GM12878 (cell line): ENCODE results near the gene CKAP5. TPM values are rescaled to one million over a fixed set of nuclear protein-coding genes. Genes with fewer than 3 reads are reported as not detected.

Source experiments
- ATAC-seq: fragments of 200-7000 bp; cut with Tn5 transposase; 3 replicates; pipeline ENCODE4 v1.9.1; 2020; ENCODE audit warnings: mild to moderate bottlenecking, moderate library complexity
- BruUV-seq: library from RNA; stranded (reverse); fragments of 400-500 nt; replicated peaks from 2 replicates; lab custom pipeline; 2021; lab: Mats Ljungman, UMichigan
- CTCF ChIA-PET: fragments of 300-600 bp; sonication (Branson Sonifier 250); formaldehyde crosslinking; extraction: SDS; loops from one replicate; lab custom pipeline; 2021; ENCODE audit warnings: inconsistent platforms; lab: Yijun Ruan, JAX
- POLR2A ChIA-PET: fragments of 350-600 bp; formaldehyde crosslinking; extraction: SDS; loops from one replicate; lab custom pipeline; 2021; ENCODE audit warnings: inconsistent platforms; lab: Charles Lee
- RAD21 ChIA-PET: fragments of 300-600 bp; sonication (Branson Sonifier 250); formaldehyde crosslinking; loops from one replicate; lab custom pipeline; 2023; ENCODE audit warnings: antibody characterized with exemption; ENCODE audit not compliant: unreplicated experiment; lab: Charles Lee
- SMC1A ChIA-PET: fragments of 300-600 bp; sonication (Branson Sonifier 250); formaldehyde crosslinking; loops from one replicate; lab custom pipeline; 2023; ENCODE audit not compliant: unreplicated experiment, uncharacterized antibody; lab: Charles Lee
- DNase-seq: peaks from one replicate; pipeline ENCODE4 v3.0.0-alpha.2; 2011; ENCODE audit warnings: low read depth, low spot score
- FAIRE-seq: peaks from 3 replicates; lab custom pipeline; 2011; peaks lifted over from hg19 to GRCh38; lab: Jason Lieb, UNC
- H2AFZ ChIP-seq: 2 replicates; pipeline ENCODE4 v1.6.0; 2011; ENCODE audit warnings: low read depth, low read length, control low read depth; ENCODE audit not compliant: control insufficient read depth
- H3K27ac ChIP-seq: 2 replicates; pipeline ENCODE4 v1.5.1; 2011; ENCODE audit warnings: control low read depth; ENCODE audit not compliant: control insufficient read depth, insufficient read depth
- H3K27me3 ChIP-seq, 2 experiments: replicated peaks in 1 of 2; 2 replicates each; pipeline versions ENCODE4 v1.6.0 to v1.6.1; 2011; ENCODE audit warnings: low read length in 1 of 2; ENCODE audit not compliant: control insufficient read depth in 2 of 2, insufficient read depth in 2 of 2
- H3K36me3 ChIP-seq, 2 experiments: 2 replicates each; pipeline ENCODE4 v1.5.1; 2011; ENCODE audit warnings: low read length in 1 of 2; ENCODE audit not compliant: control insufficient read depth in 2 of 2, insufficient read depth in 2 of 2
- H3K4me1 ChIP-seq: 2 replicates; pipeline ENCODE4 v1.6.1; 2011; ENCODE audit warnings: mild to moderate bottlenecking, low read length, moderate library complexity, mixed read lengths; ENCODE audit not compliant: control insufficient read depth, insufficient read depth
- H3K4me2 ChIP-seq: 2 replicates; pipeline ENCODE4 v1.6.0; 2011; ENCODE audit warnings: control low read depth; ENCODE audit not compliant: control insufficient read depth, insufficient read depth
- H3K4me3 ChIP-seq: fragments of 200-600 bp; sonication (generic); 2 replicates; pipeline ENCODE4 v1.5.1; 2016
- H3K79me2 ChIP-seq: 2 replicates; pipeline ENCODE4 v1.6.0; 2011; ENCODE audit warnings: low read length; ENCODE audit not compliant: control insufficient read depth, insufficient read depth
- H3K9ac ChIP-seq: 2 replicates; pipeline ENCODE4 v1.8.0; 2011; ENCODE audit warnings: low read length, control low read depth, mixed read lengths; ENCODE audit not compliant: control insufficient read depth, insufficient read depth
- H3K9me3 ChIP-seq: replicated peaks from 3 replicates; pipeline ENCODE4 v1.5.1; 2011; ENCODE audit warnings: mild to moderate bottlenecking, low read length; ENCODE audit not compliant: control insufficient read depth, insufficient read depth
- H4K20me1 ChIP-seq: 2 replicates; pipeline ENCODE4 v1.6.0; 2011; ENCODE audit not compliant: control insufficient read depth, insufficient read depth
- BCL11A ChIP-seq: IDR thresholded peaks from 2 replicates; pipeline ENCODE4 v1.6.1; 2011; ENCODE audit warnings: low read depth, low read length
- BCLAF1 ChIP-seq: fragments of 450-650 bp; IDR thresholded peaks from 2 replicates; pipeline ENCODE4 v1.6.1; 2017; ENCODE audit warnings: antibody characterized with exemption, mild to moderate bottlenecking, moderate library complexity
- CHD1 ChIP-seq: IDR thresholded peaks from 2 replicates; pipeline ENCODE4 v1.6.1; 2012; ENCODE audit warnings: low read depth, low read length, improper control_type of control experiment
- GATAD2B ChIP-seq: fragments of 450-650 bp; conservative IDR thresholded peaks from 2 replicates; pipeline ENCODE4 v1.6.1; 2017; ENCODE audit warnings: low read depth, mild to moderate bottlenecking, moderate library complexity
- HCFC1 ChIP-seq: fragments of 150-350 bp; IDR thresholded peaks from 2 replicates; pipeline ENCODE4 v1.6.1; 2014; ENCODE audit warnings: low read length
- MTA2 ChIP-seq: fragments of 450-650 bp; IDR thresholded peaks from 2 replicates; pipeline ENCODE4 v1.6.1; 2016; ENCODE audit warnings: low read depth, mild to moderate bottlenecking, moderate library complexity
- PAX5 ChIP-seq: IDR thresholded peaks from 2 replicates; pipeline ENCODE4 v1.6.1; 2011; ENCODE audit warnings: low read depth, low read length, borderline replicate concordance
- POU2F2 ChIP-seq: IDR thresholded peaks from 3 replicates; pipeline ENCODE4 v1.6.1; 2011; ENCODE audit warnings: low read depth, mild to moderate bottlenecking, low read length, borderline replicate concordance
- RBBP5 ChIP-seq: fragments of 200-600 bp; sonication (generic); conservative IDR thresholded peaks from 2 replicates; pipeline ENCODE4 v1.6.1; 2016
- SMAD1 ChIP-seq: fragments of 450-650 bp; IDR thresholded peaks from 2 replicates; pipeline ENCODE4 v1.6.1; 2018; ENCODE audit warnings: mild to moderate bottlenecking, low read depth; ENCODE audit not compliant: partially characterized antibody
- TAF1 ChIP-seq: IDR thresholded peaks from 2 replicates; pipeline ENCODE4 v1.6.1; 2011; ENCODE audit warnings: mild to moderate bottlenecking, low read depth, low read length, borderline replicate concordance
- WGBS: methylation state at CpG from one replicate; pipeline ENCODE4 v1.1.6; 2016; ENCODE audit warnings: low lambda C conversion rate; ENCODE audit not compliant: insufficient replicate concordance, insufficient coverage; ENCODE audit errors: missing lambda C conversion rate; 5-methylcytosine and 5-hydroxymethylcytosine counted together
- in situ Hi-C: fragments of 300-500 bp; cut with MboI; formaldehyde crosslinking; loops from 9 replicates; pipeline ENCODE4 v1.14.3; 2018; ENCODE audit warnings: mixed read lengths
- intact Hi-C: fragments of 100-400 bp; cut with micrococcal nuclease; formaldehyde crosslinking; loops from one replicate; pipeline ENCODE4 v1.14.2; 2022; ENCODE audit not compliant: unreplicated experiment
- polyA plus RNA-seq, 11 experiments: library from polyadenylated mRNA; depleted of rRNA in 4 of 11; unstranded in 6 of 11; stranded (reverse) in 5 of 11; fragments of >200 nt; fragmentation: Nextera tagmentation in 4 of 11; fragmentation: Illumina TruSeq in 1 of 11; extraction: Ambion mirVana in 4 of 11; extraction: Trizol in 1 of 11; gene quantifications; 1 replicate in 1 of 11; 2 replicates in 10 of 11; pipeline versions ENCODE4 v1.2.1 to v1.2.3, GENCODE V29; 2011 to 2016; ENCODE audit warnings: inconsistent platforms in 2 of 11, missing spikeins in 2 of 11, low read depth in 1 of 11
- total RNA-seq, 4 experiments: library from RNA; depleted of rRNA in 3 of 4; stranded (reverse); fragments of >200 nt in 3 of 4; fragmentation: Illumina TruSeq in 1 of 4; extraction: Trizol in 1 of 4; gene quantifications; 2 replicates each; pipeline versions ENCODE4 v1.2.1 to v1.2.3, GENCODE V29; 2013 to 2021
- TF ChIP-seq, protein P1 (sequence below): fragments of 450-650 bp; IDR thresholded peaks from 2 replicates; pipeline ENCODE4 v1.6.1; 2017; ENCODE audit warnings: low read depth, mild to moderate bottlenecking, moderate library complexity

The CKAP5 gene
- total and polyA plus RNA-seq, 10 of the 15 experiments (the other 5 are each of a cell fraction or from before 2014, with no cell fraction given), result 20.1 to 161 (median 79.8) TPM

GRCh38 chr11:46727952-46728658 is 118.0 kb downstream of the CKAP5 start:
- 48% methylated on average over 17 of the region's 17 CpGs for WGBS
- Histone ChIP-seq H2AFZ (no peak overlapping the region), H3K9ac (no peak overlapping the region), H3K36me3 (no peaks in the 10 kb centered on the region), H3K27ac (no peak overlapping the region), H4K20me1 (no peaks in the 10 kb centered on the region), H3K4me3 (no peak overlapping the region), H3K27me3 (no peaks in the 10 kb centered on the region), H3K4me1 (no peaks in the 10 kb centered on the region), H3K9me3 (no peaks in the 10 kb centered on the region), H3K79me2 (no peaks in the 10 kb centered on the region), H3K4me2 (no peak overlapping the region)
- in situ Hi-C loops, result no loop called here
- intact Hi-C loops, result no loop called here
- no TSS peak for BruUV-seq
- ChIA-PET POLR2A (no interaction called here), RAD21 (no interaction called here), CTCF (interaction anchor here (0.6 kb wide), 1 partner anchor 412 kb away, joined by 4 read pairs; no protein-coding TSS in a partner anchor), SMC1A (no interaction called here)
- DNase-seq, result no peak
- no peak for FAIRE-seq
- TF ChIP-seq TAF1, result no peak
- no peak for ATAC-seq

GRCh38 chr11:46726206-46726862 is 119.7 kb downstream of the CKAP5 start:
- Histone ChIP-seq H3K27me3 (no peaks in the 10 kb centered on the region), H4K20me1 (no peaks in the 10 kb centered on the region), H3K4me2 (no peak overlapping the region), H3K9ac (no peak overlapping the region), H3K27ac (no peak overlapping the region), H3K4me1 (no peaks in the 10 kb centered on the region), H3K79me2 (no peaks in the 10 kb centered on the region), H3K4me3 (no peak overlapping the region), H3K36me3 (no peaks in the 10 kb centered on the region), H3K9me3 (no peaks in the 10 kb centered on the region), H2AFZ (no peak overlapping the region)
- DNase-seq (no peak), ATAC-seq (no peak), FAIRE-seq (no peak)
- CTCF ChIA-PET, result no interaction called here
- WGBS, result 65% methylated on average over 25 of the region's 26 CpGs
- RAD21 ChIA-PET, result interaction anchor here (0.6 kb wide), 1 partner anchor 49 kb away, joined by 4 read pairs; no protein-coding TSS in a partner anchor
- SMC1A ChIA-PET, result no interaction called here
- intact Hi-C loops, result no loop called here
- POLR2A ChIA-PET, result no interaction called here
- no TSS peak for BruUV-seq
- in situ Hi-C loops, result no loop called here
- TF ChIP-seq BCLAF1 (no peak), MTA2 (no peak), PAX5 (no peak), GATAD2B (no peak), POU2F2 (no peak), TAF1 (no peak), RBBP5 (no peak), HCFC1 (no peak), CHD1 (no peak), BCL11A (no peak), SMAD1 (no peak)
- TF ChIP-seq, protein P1, sequence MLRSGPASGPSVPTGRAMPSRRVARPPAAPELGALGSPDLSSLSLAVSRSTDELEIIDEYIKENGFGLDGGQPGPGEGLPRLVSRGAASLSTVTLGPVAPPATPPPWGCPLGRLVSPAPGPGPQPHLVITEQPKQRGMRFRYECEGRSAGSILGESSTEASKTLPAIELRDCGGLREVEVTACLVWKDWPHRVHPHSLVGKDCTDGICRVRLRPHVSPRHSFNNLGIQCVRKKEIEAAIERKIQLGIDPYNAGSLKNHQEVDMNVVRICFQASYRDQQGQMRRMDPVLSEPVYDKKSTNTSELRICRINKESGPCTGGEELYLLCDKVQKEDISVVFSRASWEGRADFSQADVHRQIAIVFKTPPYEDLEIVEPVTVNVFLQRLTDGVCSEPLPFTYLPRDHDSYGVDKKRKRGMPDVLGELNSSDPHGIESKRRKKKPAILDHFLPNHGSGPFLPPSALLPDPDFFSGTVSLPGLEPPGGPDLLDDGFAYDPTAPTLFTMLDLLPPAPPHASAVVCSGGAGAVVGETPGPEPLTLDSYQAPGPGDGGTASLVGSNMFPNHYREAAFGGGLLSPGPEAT, result no peak
